ENCODE data around the gene IGFALS.
A peak's percentile ranks its signal among the peaks of the same experiment; 100 is the strongest.
"Not testable (repeated sequence)": the region's sequence is repeated elsewhere in the genome, so short reads cannot be mapped to it uniquely, and the experiment has no call there.

Gene IGFALS

DNA sequence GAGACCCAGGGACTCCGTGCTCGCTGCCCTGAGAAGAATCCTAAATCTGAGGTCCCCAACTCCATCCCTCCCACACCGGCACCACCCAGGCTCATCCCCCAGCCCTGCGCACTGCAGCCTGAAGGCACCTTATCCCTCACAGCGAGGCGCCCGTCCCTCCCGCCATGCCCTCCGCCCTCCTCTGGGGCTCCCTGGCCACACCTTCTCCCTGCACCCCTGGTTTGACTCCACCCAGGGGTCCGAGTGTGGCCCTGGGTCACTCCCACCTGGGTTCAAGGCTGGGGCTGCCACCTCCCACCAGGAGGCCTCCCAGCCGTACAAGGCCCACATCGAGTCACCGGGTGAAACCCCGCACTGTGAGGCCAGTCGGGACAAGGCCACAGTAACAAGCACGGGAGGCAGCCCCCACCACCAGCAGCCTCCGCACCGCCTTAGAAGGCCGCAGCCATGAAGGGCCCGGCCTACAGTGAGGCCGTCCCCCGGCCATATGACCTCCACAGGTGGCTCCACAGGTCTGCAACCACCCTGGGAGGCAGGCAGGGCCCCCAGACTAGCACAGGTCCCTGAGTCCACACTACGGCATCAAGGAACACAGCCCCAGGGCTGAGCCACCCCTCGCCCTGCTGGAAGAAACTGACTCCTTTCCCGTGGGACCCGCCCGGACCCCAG lies 24.8 kb upstream of the IGFALS start:
- no peak for DNase-seq (ENCODE audit: low spot score)

DNA sequence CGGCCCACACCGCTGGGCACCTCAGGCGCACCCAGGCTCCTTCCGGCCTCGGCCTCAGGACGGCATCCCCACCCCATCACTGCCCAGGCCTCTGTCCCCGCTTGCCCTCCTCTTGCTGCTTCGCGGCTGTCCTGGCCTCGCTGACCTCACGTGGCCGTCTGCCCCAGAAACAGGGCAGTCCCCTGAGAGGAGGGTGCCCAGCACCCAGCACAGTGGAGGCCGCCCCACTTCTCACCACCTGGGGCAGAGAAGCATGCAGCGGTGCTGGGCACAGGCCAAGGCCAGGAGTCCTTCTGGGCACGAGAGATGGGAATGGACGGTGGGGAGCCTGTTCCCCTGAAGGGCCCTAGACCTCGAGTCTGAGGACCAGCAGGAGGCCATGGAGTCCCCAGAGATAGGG lies 24.2 kb upstream of the IGFALS start:
- DNase-seq (ENCODE audit: low spot score) = no peak

GRCh38 chr16:1817276-1817589 lies 23.7 kb upstream of the IGFALS start:
- DNase-seq (ENCODE audit: low spot score) = no peak

DNA sequence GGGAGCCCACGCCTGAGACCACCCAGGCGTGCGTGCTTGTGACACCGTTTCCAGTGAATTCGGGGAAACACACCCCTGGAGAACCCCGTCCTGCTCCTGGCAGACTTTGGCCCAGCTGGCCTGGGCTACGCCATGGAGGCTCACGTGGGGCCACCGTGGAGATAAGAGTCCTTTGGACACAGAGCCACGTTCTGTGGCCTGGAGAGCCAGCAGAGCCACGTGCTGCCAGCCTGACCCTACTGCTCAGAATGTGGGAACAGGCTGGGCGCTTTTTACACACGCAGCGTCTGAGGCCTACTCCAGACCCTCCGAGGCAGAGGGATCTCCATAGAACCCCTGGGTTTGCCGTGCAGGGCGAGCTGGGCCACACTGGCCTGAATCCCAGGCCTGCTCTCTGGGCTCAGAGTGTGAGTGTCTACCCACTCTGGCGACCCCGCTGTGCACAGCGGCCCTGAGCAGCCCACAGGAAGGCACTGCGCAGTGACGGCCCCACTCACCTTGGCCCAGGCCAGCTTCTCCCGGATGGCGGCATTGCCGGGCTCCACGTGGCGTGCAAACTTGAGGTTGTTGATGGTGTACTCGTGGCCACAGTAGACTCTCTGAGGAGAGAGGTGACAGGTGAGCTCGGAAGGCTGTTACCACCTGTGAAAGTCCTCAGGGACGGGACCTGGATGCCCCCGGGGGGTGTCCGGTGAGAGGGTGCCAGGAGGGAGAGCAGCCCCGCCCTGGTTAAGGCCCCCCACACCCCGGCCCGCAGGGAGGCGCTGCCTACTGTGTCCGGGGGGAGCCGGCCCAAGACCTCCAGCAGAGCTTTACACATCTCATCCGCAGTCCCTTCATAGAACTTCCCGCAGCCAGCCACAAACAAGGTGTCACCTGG lies 23.1 kb upstream of the IGFALS start:
- DNase-seq (ENCODE audit: low spot score) = no peak

GRCh38 chr16:1815461-1815860 lies 22.0 kb upstream of the IGFALS start:
- DNase-seq (ENCODE audit: low spot score) = no peak

- DNase-seq (ENCODE audit: low spot score) = peak; percentile 43
Observed at GRCh38 chr16:1812732-1813163, 19.2 kb upstream of the IGFALS start.

GRCh38 chr16:1810536-1810935 lies 17.0 kb upstream of the IGFALS start:
- no peak for DNase-seq (ENCODE audit: low spot score)

DNA sequence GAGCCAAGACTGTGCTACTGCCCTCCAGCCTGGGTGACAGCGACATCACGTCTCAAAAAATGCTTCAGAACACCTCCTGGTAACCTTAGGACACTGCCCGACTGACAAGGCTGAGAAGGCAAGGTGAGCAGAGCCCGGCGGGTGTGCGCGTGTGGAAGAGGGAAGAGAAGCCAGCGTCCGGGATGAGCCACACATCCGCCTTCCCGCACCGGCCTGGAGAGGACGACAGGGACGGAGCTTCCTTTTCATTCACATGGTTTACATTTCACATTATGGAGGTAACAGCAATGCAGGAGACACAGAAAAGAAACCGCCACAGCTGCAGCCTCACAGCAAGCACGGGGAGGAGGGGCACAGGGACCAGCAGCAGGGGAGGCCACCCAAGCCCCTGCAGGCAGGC lies 16.6 kb upstream of the IGFALS start:
- DNase-seq (ENCODE audit: low spot score) = no peak

DNA sequence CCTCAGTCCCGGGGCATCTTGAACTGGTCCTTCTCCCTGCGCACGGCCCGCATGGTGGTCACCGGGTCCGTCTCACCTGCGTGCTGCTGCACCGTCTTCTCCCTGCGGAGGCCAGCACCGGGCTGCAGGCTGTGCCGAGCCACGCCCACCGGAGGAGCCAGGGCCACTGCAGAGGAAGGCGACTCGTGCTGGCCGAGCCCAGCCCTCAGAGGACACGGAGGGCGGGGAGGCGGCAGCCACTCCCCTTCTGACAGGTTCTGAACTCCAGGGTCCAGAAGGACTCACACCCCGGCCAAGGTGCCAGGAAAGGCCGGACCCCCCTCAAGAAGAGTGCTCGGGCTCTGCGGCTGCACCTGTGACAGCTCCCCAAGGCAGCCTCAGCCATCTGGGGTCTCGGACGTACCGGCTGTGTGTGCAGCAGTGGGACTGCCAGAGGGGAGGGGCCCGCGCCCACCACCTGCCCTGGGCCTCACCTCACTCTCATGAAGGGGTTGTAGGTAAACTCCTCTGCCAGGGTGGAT lies 15.8 kb upstream of the IGFALS start:
- no peak for DNase-seq (ENCODE audit: low spot score)

DNA sequence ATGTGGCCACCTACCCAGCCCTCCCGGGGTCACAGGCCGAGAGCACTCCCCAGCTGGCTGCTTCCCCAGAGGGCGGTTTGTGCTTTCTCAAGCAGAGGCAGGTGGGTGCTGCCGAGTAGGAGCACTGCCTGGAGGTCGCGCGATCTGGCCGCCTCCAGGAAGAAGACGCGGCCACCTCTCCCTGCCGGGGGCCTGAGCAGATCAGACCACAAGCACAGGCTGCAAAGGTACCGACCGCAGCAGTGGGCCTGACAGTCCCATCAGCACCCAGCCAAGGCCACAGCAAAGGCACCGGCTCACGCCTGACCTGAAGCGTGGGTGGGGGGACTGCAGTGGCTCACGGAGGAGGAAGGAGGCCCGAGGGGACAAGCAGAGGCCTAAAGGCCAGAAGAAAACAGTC lies 15.2 kb upstream of the IGFALS start:
- no peak for DNase-seq (ENCODE audit: low spot score)

- no peak for DNase-seq (ENCODE audit: low spot score)
Observed at GRCh38 chr16:1807626-1808025, 14.1 kb upstream of the IGFALS start.

DNA sequence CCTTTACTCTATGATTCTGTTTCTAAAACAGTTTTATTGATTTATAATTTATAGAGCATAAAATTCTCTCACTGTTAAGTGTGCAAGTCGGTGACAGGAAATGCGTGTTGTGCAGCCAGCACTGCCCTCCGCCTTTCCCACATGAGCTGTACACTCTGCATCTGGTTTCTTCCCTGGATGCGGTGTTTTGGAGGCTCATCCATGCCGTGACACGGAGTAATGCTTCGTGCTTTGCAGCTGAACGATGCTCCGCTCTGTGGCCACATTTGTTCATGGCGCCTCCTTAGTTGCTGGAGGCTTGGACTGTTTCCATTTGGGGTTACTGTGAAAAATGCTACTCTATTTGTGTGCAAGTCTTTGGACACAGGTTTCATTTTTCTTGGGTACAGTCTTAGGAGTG lies 7.2 kb upstream of the IGFALS start:
- no peak for DNase-seq (ENCODE audit: low spot score)

GRCh38 chr16:1799263-1799662 lies 5.8 kb upstream of the IGFALS start:
- DNase-seq (ENCODE audit: low spot score) = not testable (repeated sequence)

DNA sequence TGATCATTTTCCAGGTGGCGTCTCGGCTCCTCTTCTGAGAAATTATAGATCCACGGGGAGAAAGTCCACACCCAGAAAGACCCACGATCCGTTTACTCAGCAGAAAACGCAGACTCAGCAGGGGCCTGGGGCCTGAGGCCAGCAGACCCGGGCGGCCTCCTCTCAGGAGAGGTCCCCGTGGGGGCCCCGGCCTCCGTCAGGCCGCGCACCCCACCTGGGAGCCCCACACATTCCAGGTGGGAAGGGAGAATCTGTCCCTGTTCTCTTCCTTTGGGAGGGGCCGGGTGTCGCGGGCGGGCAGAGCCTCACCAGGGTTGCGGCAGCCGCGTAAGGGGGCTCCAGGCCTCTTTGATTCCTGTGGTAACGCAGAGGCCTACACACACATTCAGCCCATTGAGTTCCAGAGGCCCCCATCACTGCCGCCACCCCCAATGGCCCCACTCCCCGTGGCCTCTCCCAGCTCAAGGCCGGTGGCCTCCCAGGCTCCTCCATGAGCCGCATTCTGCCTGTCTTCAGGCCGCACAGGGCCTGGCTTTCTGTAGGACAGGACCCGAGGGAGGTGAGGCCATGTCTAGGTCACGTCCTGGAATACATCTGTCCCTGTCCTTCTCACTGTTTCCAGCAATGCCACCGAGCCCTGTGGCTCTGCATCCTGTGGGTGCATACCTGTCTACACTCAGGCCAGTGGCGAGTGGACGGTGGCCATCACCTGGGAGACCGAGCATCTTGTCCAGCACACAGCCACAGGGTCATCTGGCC lies 1.6 kb upstream of the IGFALS start:
- DNase-seq (ENCODE audit: low spot score) = no peak

GRCh38 chr16:1794221-1794871 lies 841 bp upstream of the IGFALS start:
- no peak for DNase-seq (ENCODE audit: low spot score)

DNA sequence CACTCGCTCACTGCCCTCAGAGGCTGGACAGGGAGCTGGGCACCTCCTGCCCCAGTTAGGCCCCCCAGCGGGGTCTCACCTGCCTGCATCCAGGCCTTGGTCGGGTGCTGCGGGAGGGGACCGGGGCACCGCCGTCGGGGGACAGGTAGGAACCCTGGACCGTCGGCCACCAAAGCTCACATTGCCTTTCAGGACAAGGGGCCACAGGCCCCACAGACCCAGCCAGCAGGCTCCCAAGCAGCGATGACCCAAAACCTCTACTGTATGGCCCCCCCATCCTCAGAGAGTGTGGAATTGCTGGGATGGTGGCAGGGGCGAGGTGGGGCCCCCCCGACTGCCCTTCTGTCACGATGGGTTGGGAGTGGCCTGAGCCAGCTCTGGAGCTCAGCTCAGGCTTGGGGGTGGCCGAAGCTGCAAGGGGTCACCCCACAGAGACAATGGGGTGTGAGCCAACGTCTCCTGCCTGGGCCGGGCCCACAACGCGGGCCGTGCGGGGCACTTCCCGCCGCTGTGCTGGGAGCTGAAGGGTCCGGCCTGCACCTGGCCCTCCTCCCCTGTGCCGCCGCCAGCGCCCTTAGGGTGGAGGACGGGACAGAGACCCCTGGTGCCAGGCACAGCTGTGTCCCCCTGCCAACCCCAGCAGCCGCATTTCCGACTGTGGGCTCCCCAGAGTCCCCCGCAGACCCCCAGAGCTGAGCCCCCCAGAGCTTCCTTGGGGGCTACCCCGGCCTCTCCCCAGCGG lies 498 bp downstream of the IGFALS start:
- no peak for DNase-seq (ENCODE audit: low spot score)

DNA sequence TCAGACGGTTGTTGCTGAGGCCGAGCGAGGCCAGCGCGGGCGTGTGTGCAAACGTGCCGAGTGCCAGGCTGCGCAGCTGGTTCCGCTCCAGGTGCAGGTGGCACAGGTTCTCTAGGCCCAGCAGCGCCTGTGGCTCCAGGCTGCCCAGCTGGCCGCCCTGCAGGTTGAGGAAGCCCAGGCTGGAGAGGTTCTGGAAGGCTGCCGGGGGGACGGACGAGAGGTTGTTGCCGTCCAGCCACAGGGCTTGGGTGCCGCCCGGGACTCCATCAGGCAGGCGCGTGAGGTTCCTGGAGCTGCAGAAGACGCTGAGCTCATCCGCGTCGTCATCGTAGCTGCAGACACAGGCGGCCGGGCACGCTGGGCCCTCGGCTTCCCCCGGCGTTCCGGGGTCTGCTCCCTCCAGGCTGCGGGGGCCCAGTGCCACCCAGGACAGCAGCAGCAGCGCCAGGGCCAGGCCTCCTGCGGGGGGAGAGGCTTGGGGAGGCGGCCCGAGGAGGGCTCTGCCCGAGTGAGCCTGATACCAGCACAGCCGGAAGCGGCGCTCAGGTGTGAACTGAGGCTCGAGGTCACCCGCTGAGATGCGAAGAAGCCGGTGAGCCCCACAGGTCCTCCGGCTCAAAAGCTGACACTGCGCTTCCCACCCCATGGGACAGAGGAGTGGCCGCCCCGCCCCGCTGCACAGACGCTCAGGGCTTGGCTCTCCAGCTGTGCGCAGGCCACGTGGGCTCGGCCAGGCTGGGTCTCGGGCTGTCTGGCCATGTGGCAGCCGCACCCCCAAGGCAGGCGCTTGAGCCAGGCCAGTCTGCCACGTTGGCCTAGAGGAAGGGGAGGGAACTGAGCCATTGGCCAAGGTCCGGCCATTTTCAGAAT lies 1.3 kb downstream of the IGFALS start:
- DNase-seq (ENCODE audit: low spot score) = no peak

GRCh38 chr16:1791256-1791942 lies 2.1 kb downstream of the IGFALS start:
- DNase-seq (ENCODE audit: low spot score) = no peak

- DNase-seq (ENCODE audit: low spot score) = no peak
Observed at GRCh38 chr16:1790611-1791255, 2.8 kb downstream of the IGFALS start.

Data from CD4-positive, alpha-beta T cell treated with Interleukin-6 at 100 ng/mL for 8 hours (primary cell).